ENCODE measurements around the gene PPP1R12C.
A peak's percentile ranks its signal among the peaks of the same experiment; 100 is the strongest.

PPP1R12C gene

GRCh38 chr19:55146078-55146704 is 28.8 kb upstream of the PPP1R12C start:
- peak; percentile 85 for DNase-seq

GRCh38 chr19:55145232-55145631 is 27.8 kb upstream of the PPP1R12C start:
- DNase-seq: no peak

GRCh38 chr19:55141696-55142095 is 24.3 kb upstream of the PPP1R12C start:
- no peak for DNase-seq

DNA sequence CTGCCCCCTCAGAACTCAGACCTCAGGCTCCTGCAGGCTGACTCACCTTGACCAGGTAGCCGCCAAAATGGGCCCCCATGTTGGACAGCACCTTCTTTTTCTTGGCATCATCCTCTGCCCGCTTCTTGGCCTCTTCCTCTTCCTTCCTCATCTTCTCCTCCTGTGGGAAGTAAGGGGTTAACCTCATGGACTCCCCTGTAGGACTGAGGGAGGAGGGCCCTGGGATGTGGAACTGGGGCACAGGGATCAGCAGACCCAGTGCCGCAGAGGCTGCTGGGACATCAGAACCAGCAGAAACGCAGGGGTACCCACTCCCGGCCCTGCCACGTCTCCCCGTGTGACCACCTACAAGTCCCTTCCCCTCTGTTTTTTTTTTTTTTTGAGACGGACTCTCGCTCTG is 20.5 kb upstream of the PPP1R12C start:
- DNase-seq: no peak

DNA sequence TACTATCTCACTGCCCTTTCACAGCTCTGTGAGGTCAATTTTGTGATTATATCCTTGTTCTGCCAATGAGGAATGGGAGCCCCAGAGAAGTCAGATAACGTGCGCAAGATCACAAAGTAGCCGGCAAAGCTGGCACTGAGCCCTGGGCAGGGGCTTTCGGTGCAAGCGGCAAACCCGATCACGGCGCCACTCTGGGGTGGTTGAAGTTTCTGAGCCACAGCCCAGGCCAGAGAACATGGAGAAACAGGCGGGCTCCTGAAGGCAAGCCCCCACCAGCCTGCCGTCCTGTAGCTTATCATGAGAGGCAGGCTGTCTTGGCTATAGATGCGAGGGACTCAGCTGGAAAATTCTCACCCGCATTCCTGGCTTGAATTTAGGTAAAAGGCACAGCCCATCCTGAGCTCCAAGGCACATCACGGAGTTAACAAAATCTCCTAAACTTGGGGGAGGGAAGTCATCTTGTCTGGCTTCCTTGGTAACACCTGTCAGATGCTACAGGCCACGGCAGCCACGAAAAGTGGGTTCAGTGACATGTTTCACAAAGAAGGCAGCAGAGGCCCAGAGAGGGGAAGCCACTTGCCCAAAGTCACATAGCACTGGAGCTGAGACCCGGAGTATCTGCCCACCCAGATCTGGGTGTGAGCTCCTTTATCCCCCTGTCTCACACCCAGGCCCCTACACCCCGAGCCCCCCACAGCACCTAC is 19.1 kb upstream of the PPP1R12C start:
- no peak for DNase-seq

- no peak for DNase-seq
Measured at GRCh38 chr19:55134736-55135135, 17.3 kb upstream of the PPP1R12C start.

DNA sequence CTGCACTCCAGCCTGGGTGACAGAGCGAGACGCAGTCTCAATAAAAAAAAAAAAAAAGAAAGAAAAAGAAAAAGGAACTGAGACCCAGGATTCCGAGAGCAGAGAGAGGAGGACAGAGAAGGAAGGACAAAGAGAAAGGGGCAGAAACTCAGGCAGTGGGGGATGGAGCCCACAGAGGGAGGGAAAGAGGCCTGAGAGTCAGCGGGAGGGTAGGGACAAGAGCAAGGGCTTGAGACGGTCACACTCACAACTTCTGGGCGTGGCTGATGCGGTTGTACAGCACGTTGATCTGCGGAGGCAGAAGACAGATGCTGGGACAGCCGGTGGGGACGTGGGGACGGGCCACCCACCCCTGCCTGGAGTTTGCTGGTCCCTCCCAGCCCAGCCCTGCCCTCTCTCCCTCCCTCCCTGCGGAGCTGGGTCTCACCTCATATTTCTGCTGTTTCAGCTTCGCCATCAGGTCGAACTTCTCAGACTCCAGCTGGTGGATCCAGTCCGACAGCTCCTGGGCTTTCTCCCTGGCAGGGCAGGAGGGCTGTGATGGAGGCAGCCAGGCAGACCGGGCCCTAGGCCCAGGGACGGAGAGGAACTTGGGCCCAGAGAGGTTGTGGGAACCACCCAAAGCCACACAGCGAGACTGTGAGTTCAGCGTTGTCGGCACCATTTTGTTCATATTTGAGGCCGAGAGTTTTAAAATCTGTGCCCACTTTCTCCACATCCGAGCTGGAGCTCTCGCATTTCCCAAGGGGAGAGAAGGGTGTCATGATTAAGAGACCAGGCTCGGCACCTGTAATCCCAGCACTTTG is 16.4 kb upstream of the PPP1R12C start:
- no peak for DNase-seq

DNA sequence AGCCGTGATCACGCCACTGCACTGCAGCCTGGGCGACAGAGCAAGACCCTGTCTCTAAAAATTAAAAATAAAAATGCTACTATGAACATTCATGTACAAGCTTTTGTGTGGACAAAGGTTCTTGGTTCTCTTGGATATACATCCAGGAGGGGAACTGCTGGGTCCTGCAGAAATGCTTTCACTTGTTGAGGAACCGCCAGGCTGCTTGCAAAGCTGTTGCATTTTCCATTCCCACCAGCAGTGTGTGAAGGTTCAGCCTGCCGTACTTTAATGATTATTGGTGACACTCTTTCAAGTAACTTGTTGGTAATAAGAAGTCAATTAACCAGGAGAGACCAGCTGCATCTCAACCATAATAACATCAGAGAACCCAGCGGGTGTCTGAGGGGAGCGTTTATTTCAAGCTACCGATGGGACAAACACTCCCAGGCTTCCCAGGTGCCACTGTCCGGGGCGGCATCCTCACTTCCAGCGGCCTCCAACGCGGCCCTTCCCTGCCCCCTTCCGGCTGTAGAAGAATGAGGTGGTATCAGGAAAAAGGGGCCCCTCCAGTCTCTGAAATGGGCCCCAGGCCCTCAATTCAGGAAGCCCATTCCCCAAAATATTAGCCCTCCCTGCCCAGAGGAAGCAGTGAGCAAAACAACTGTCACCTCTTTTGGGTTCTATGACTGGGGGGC is 15.2 kb upstream of the PPP1R12C start:
- DNase-seq: no peak

DNA sequence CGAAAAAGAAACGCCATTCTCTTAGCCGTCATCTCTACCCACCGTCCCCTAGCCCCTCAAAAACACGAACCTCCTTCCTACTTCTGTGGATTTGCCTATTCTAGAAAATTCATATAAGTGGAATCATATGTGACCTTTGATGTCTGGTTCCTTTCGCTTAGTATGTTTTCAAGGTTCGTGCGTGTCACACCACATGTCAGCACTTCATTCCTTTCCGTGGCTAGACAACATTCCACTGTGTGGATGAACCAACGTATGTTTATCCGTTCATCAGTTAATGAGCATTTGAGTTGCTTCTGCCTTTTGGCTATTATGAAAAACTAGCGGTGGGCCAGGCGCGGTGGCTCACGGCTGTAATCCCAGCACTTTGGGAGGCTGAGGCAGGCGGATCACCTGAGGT is 14.0 kb upstream of the PPP1R12C start:
- no peak for DNase-seq

DNA sequence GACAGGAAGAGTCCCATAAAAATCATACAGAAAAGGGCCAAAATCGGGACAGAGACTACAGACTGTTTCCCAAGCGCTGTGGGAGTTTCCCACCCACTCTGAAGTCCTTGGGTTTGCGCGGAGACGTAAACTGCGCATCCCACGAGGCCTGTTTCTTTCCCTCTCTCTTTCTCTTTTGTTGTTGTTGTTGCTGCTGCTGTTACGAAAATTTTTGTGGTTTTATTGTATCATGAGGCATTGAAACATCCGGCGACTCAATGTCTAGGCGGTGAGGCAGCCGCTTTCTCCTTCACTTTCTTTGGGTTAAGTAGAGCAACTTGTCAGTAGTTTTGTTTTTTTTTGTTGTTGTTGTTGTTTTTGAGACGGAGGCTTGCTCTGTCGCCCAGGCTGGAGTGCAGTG is 1.6 kb upstream of the PPP1R12C start:
- no peak for DNase-seq

GRCh38 chr19:55118401-55118991 is 1.1 kb upstream of the PPP1R12C start:
- DNase-seq: no peak

- peak; percentile 100 for DNase-seq
Measured at GRCh38 chr19:55117663-55118391, 390 bp upstream of the PPP1R12C start.

DNA sequence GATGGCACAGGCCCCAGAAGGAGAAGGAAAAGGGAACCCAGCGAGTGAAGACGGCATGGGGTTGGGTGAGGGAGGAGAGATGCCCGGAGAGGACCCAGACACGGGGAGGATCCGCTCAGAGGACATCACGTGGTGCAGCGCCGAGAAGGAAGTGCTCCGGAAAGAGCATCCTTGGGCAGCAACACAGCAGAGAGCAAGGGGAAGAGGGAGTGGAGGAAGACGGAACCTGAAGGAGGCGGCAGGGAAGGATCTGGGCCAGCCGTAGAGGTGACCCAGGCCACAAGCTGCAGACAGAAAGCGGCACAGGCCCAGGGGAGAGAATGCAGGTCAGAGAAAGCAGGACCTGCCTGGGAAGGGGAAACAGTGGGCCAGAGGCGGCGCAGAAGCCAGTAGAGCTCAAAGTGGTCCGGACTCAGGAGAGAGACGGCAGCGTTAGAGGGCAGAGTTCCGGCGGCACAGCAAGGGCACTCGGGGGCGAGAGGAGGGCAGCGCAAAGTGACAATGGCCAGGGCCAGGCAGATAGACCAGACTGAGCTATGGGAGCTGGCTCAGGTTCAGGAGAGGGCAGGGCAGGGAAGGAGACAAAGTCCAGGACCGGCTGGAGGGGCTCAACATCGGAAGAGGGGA is 1.1 kb downstream of the PPP1R12C start:
- DNase-seq: peak; percentile 83

DNA sequence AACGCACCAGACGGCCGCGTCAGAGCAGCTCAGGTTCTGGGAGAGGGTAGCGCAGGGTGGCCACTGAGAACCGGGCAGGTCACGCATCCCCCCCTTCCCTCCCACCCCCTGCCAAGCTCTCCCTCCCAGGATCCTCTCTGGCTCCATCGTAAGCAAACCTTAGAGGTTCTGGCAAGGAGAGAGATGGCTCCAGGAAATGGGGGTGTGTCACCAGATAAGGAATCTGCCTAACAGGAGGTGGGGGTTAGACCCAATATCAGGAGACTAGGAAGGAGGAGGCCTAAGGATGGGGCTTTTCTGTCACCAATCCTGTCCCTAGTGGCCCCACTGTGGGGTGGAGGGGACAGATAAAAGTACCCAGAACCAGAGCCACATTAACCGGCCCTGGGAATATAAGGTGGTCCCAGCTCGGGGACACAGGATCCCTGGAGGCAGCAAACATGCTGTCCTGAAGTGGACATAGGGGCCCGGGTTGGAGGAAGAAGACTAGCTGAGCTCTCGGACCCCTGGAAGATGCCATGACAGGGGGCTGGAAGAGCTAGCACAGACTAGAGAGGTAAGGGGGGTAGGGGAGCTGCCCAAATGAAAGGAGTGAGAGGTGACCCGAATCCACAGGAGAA is 1.9 kb downstream of the PPP1R12C start:
- peak; percentile 89 for DNase-seq

DNA sequence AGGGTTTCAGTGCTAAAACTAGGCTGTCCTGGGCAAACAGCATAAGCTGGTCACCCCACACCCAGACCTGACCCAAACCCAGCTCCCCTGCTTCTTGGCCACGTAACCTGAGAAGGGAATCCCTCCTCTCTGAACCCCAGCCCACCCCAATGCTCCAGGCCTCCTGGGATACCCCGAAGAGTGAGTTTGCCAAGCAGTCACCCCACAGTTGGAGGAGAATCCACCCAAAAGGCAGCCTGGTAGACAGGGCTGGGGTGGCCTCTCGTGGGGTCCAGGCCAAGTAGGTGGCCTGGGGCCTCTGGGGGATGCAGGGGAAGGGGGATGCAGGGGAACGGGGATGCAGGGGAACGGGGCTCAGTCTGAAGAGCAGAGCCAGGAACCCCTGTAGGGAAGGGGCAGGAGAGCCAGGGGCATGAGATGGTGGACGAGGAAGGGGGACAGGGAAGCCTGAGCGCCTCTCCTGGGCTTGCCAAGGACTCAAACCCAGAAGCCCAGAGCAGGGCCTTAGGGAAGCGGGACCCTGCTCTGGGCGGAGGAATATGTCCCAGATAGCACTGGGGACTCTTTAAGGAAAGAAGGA is 2.8 kb downstream of the PPP1R12C start:
- no peak for DNase-seq

GRCh38 chr19:55113570-55114039 is 3.8 kb downstream of the PPP1R12C start:
- DNase-seq: peak; percentile 100

- DNase-seq: peak; percentile 29
Measured at GRCh38 chr19:55112777-55113569, 4.5 kb downstream of the PPP1R12C start.

DNA sequence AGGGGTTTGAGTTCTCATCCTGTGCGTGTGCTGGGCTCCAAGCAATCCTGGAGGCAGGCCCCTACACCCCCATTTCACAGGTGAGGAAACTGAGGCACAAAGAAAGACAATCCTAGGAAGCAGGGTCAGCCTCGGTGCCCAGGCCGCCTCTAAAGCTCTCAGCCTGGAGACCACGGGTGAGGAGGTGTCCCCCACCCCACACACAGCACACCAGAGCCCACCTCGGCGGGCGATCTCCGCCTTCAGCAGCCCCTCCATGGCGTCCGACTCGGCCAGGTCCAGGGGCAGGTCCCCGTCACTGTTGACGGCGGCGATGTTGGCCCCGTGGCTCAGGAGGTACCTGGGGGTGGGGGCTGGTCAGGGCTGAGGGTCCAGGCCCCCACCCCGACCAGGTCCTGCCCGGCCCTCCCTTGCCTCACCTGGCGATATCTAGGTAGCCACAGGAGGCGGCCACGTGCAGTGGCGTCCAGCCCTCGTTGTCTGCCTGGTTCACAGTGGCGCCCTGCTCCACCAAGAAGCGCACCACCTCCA is 5.1 kb downstream of the PPP1R12C start:
- DNase-seq: no peak

DNA sequence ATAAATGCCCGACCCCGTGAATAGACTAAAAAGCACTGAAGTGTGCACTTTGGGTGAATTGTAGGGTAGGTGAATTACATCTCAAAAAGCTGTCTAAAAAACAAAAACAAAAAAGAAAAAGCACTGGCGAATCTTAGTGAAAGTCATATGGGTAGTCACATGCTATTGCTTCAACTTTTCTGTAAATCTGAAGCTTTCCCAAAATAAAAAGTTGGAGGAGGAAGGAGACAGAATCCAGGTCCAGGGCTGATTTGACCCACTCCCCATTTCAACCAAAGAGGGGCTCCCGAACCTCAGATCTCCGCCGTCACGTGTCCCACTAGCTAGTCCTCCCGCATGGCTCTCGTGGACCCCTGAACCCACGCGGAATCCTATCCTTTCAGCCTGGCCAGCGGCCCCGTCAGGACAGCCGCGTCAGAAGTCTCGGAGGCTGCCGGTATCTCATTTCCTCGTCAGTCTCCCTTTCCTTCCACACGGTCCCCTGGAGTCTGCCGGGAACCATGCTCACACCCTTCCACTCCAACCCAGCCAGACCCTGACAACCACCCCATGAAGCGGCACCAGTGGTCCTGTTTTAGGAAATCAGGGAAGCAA is 6.1 kb downstream of the PPP1R12C start:
- no peak for DNase-seq
